CD4-positive, alpha-beta T cell (primary cell): ENCODE results near the gene DENND1A. TPM values are rescaled to one million over a fixed set of nuclear protein-coding genes. Genes with fewer than 3 reads are reported as not detected.

Experiments used
- ATAC-seq: fragments of 200-7000 bp; cut with Tn5 transposase; one replicate; pipeline ENCODE4 v1.10.0; 2022; ENCODE audit warnings: mild to moderate bottlenecking; ENCODE audit not compliant: poor library complexity
- CTCF ChIA-PET: fragments of 350-600 bp; sonication (Branson Sonifier 250); formaldehyde crosslinking; loops from one replicate; lab custom pipeline; 2021; ENCODE audit warnings: antibody characterized with exemption, inconsistent platforms; lab: Charles Lee
- POLR2A ChIA-PET: fragments of 350-600 bp; sonication (Branson Sonifier 250); formaldehyde crosslinking; loops from one replicate; lab custom pipeline; 2021; ENCODE audit warnings: antibody characterized with exemption, inconsistent platforms; lab: Charles Lee
- DNase-seq, 14 experiments: peaks; one replicate each; pipeline ENCODE4 v3.0.0-alpha.2; 2013 to 2020; ENCODE audit warnings: mixed read lengths in 2 of 14
- H3K27ac ChIP-seq, 2 donors: one replicate each; pipeline versions ENCODE4 v1.5.1 to v1.7.0; 2013; ENCODE audit warnings: low read length in 2 of 2, low read depth in 1 of 2, mild to moderate bottlenecking in 1 of 2
- H3K27me3 ChIP-seq, 2 experiments: 1 replicate in 1 of 2; 2 replicates in 1 of 2; pipeline versions ENCODE4 v1.6.1 to v1.7.0; 2013; ENCODE audit warnings: low read length in 2 of 2, control low read depth in 1 of 2, mild to moderate bottlenecking in 1 of 2, moderate library complexity in 1 of 2; ENCODE audit not compliant: insufficient read depth in 2 of 2, control insufficient read depth in 1 of 2
- H3K36me3 ChIP-seq: one replicate; pipeline ENCODE4 v1.6.1; 2013; ENCODE audit warnings: low read length, control low read depth; ENCODE audit not compliant: insufficient read depth
- H3K4me1 ChIP-seq: one replicate; pipeline ENCODE4 v1.6.1; 2013; ENCODE audit warnings: low read length, control low read depth; ENCODE audit not compliant: insufficient read depth
- H3K4me3 ChIP-seq: one replicate; pipeline ENCODE4 v1.5.1; 2013; ENCODE audit warnings: mild to moderate bottlenecking, low read length, moderate library complexity
- H3K9me3 ChIP-seq, 2 experiments: 1 replicate in 1 of 2; 2 replicates in 1 of 2; pipeline versions ENCODE4 v1.6.1 to v1.7.0; 2013; ENCODE audit warnings: low read length in 2 of 2, mild to moderate bottlenecking in 2 of 2, control low read depth in 1 of 2, moderate library complexity in 1 of 2; ENCODE audit not compliant: control insufficient read depth in 1 of 2, insufficient read depth in 1 of 2
- H3K27ac Mint-ChIP-seq: one replicate; pipeline ENCODE4 v1.8.0; 2020; ENCODE audit warnings: mixed read lengths
- H3K27me3 Mint-ChIP-seq: one replicate; pipeline ENCODE4 v1.8.0; 2021; ENCODE audit warnings: mixed read lengths
- H3K36me3 Mint-ChIP-seq: one replicate; pipeline ENCODE4 v1.8.0; 2021; ENCODE audit warnings: low read depth, mixed read lengths
- H3K4me1 Mint-ChIP-seq: one replicate; pipeline ENCODE4 v1.8.0; 2021; ENCODE audit warnings: low read depth, mixed read lengths
- H3K4me3 Mint-ChIP-seq: one replicate; pipeline ENCODE4 v1.8.0; 2020; ENCODE audit warnings: mild to moderate bottlenecking, mixed read lengths
- H3K9me3 Mint-ChIP-seq: one replicate; pipeline ENCODE4 v1.8.0; 2020; ENCODE audit warnings: mixed read lengths
- CTCF ChIP-seq: fragments of 200-600 bp; IDR thresholded peaks from one replicate; pipeline ENCODE4 v1.8.0; 2022; ENCODE audit warnings: antibody characterized with exemption, mild to moderate bottlenecking
- intact Hi-C, 2 experiments: fragments of 100-400 bp; cut with DNase I in 1 of 2; cut with micrococcal nuclease in 1 of 2; formaldehyde crosslinking; loops; one replicate each; pipeline versions ENCODE4 v1.15.1 to v1.9.0; 2023 to 2025; cut with DNase I, micrococcal nuclease
- total RNA-seq, 174 experiments: library from RNA in 2 of 174; stranded (reverse) in 2 of 174; gene quantifications; one replicate each; pipeline ENCODE4 v1.2.3 and lab custom pipeline; 2021 to 2026

Gene DENND1A
- total RNA-seq, 2 experiments from 2014 or later: 20.0 to 20.6 TPM

DNA sequence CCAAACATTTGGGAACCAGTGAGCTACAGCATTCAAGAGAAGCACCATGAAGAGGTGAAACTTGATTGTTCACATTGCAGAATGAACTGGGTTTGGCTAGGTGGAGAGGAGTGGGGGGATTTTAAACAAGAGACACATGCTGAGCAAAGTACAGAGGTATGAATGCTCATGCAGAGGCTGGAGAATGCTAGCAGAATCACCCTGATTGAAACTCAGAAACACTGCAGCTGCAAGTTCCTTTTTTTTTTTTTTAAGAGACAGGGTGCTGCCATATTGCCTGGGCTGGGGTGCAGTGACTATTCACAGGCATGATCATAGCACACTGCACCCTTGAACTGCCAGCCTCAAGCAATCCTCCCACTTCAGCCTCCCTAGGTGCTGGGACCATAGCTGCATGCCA lies 35.1 kb downstream of the DENND1A start:
- no peaks in the 10 kb centered on the region for H3K27me3 Mint-ChIP-seq
- TF ChIP-seq CTCF: no peak
- intact Hi-C loops: no loop called here
- no peak overlapping the region for H3K27ac Mint-ChIP-seq
- no peak for DNase-seq
- no peaks in the 10 kb centered on the region for H3K9me3 Mint-ChIP-seq
- H3K4me3 Mint-ChIP-seq: no peak overlapping the region
- no peak for ATAC-seq
- Histone ChIP-seq H3K27me3 (no peaks in the 10 kb centered on the region), H3K27ac (no peak overlapping the region), H3K4me1 (no peaks in the 10 kb centered on the region), H3K9me3 (no peaks in the 10 kb centered on the region), H3K36me3 (no peaks in the 10 kb centered on the region), H3K4me3 (no peak overlapping the region)
- CTCF ChIA-PET: interaction anchor here (0.7 kb wide), 1 partner anchor 406 kb away, joined by 3 read pairs; no protein-coding TSS in a partner anchor
- POLR2A ChIA-PET: no interaction called here
- H3K4me1 Mint-ChIP-seq: peaks cover 11% of the 10 kb centered on the region
- H3K36me3 Mint-ChIP-seq: peaks cover 5% of the 10 kb centered on the region

GRCh38 chr9:123893831-123894460 lies 36.0 kb downstream of the DENND1A start:
- no peaks in the 10 kb centered on the region for H3K9me3 ChIP-seq
- no peaks in the 10 kb centered on the region for H3K27me3 ChIP-seq
- Mint-ChIP-seq H3K4me3 (no peak overlapping the region), H3K27me3 (no peaks in the 10 kb centered on the region), H3K9me3 (no peaks in the 10 kb centered on the region), H3K27ac (no peak overlapping the region), H3K36me3 (peaks cover 9% of the 10 kb centered on the region), H3K4me1 (peaks cover 11% of the 10 kb centered on the region)
- POLR2A ChIA-PET: no interaction called here
- no peak overlapping the region for H3K4me3 ChIP-seq
- no peak overlapping the region for H3K27ac ChIP-seq
- intact Hi-C loops: no loop called here
- no peaks in the 10 kb centered on the region for H3K4me1 ChIP-seq
- CTCF ChIA-PET: interaction anchor here (0.7 kb wide), 1 partner anchor 405 kb away, joined by 3 read pairs; no protein-coding TSS in a partner anchor
- H3K36me3 ChIP-seq: no peaks in the 10 kb centered on the region
- ATAC-seq (no peak), DNase-seq (no peak)
- no peak for TF ChIP-seq CTCF

GRCh38 chr9:123893115-123893514 lies 36.8 kb downstream of the DENND1A start:
- H3K27me3 Mint-ChIP-seq: no peaks in the 10 kb centered on the region
- no peak overlapping the region for H3K27ac Mint-ChIP-seq
- ChIA-PET CTCF (no interaction called here), POLR2A (no interaction called here)
- Histone ChIP-seq H3K4me3 (no peak overlapping the region), H3K27me3 (no peaks in the 10 kb centered on the region), H3K36me3 (no peaks in the 10 kb centered on the region), H3K27ac (no peak overlapping the region), H3K9me3 (no peaks in the 10 kb centered on the region), H3K4me1 (no peaks in the 10 kb centered on the region)
- H3K36me3 Mint-ChIP-seq: peaks cover 15% of the 10 kb centered on the region
- intact Hi-C loops: no loop called here
- H3K9me3 Mint-ChIP-seq: no peaks in the 10 kb centered on the region
- no peak overlapping the region for H3K4me3 Mint-ChIP-seq
- TF ChIP-seq CTCF: no peak
- H3K4me1 Mint-ChIP-seq: peaks cover 5% of the 10 kb centered on the region
- DNase-seq (no peak), ATAC-seq (no peak)
